Vagina (tissue), 2 donors: Measurements from ENCODE around the gene DPF3. TPM values are rescaled to one million over a fixed set of nuclear protein-coding genes. Genes with fewer than 3 reads are reported as not detected.

Source experiments
- DNase-seq, 2 donors: peaks; one replicate each; pipeline ENCODE4 v3.0.0-alpha.2; 2017; ENCODE audit errors: extremely low spot score in 2 of 2
- H3K27ac ChIP-seq: fragments of 200-600 bp; sonication (generic); one replicate; pipeline ENCODE4 v1.5.1; 2019
- H3K27me3 ChIP-seq: fragments of 200-600 bp; sonication (generic); one replicate; pipeline ENCODE4 v1.5.1; 2019
- H3K36me3 ChIP-seq, 2 donors: fragments of 200-600 bp; sonication (generic); one replicate each; pipeline ENCODE4 v1.5.1; 2017 to 2019
- H3K4me1 ChIP-seq: fragments of 200-600 bp; sonication (generic); one replicate; pipeline ENCODE4 v1.5.1; 2019
- H3K4me3 ChIP-seq, 2 donors: fragments of 200-600 bp; sonication (generic); 1 replicate in 1 of 2; 2 replicates in 1 of 2; pipeline ENCODE4 v1.5.1; 2016 to 2019
- H3K9me3 ChIP-seq: fragments of 200-600 bp; sonication (generic); one replicate; pipeline ENCODE4 v1.5.1; 2019
- POLR2A ChIP-seq, 2 donors: fragments of 450-650 bp; IDR thresholded peaks; one replicate each; pipeline ENCODE4 v1.6.1; 2017; ENCODE audit warnings: antibody characterized with exemption in 2 of 2, mild to moderate bottlenecking in 2 of 2, moderate library complexity in 2 of 2
- POLR2AphosphoS5 ChIP-seq, 2 donors: sonication (generic); formaldehyde crosslinking; IDR thresholded peaks; one replicate each; pipeline ENCODE4 v1.9.0; 2017; ENCODE audit warnings: antibody characterized with exemption in 2 of 2, mild to moderate bottlenecking in 2 of 2, low read depth in 1 of 2; ENCODE audit not compliant: insufficient read depth in 1 of 2
- intact Hi-C: fragments of 100-400 bp; cut with DNase I; formaldehyde crosslinking; loops from one replicate; pipeline ENCODE4 v1.15.1; 2023
- total RNA-seq: library from RNA; depleted of rRNA; stranded (reverse); fragments of >200 nt; gene quantifications from one replicate; pipeline ENCODE4 v1.2.3, GENCODE V29; 2016
- TF ChIP-seq, protein P1 (sequence below), 3 experiments: fragments of 450-650 bp in 2 of 3; fragments of 200-600 bp in 1 of 3; sonication (generic) in 1 of 3; IDR thresholded peaks; one replicate each; pipeline ENCODE4 v1.5.1; 2017 to 2019; ENCODE audit warnings: antibody characterized with exemption in 3 of 3, mild to moderate bottlenecking in 2 of 3, moderate library complexity in 2 of 3

DPF3 gene
- total RNA-seq, 1 donor from 2014 or later = not detected

DNA sequence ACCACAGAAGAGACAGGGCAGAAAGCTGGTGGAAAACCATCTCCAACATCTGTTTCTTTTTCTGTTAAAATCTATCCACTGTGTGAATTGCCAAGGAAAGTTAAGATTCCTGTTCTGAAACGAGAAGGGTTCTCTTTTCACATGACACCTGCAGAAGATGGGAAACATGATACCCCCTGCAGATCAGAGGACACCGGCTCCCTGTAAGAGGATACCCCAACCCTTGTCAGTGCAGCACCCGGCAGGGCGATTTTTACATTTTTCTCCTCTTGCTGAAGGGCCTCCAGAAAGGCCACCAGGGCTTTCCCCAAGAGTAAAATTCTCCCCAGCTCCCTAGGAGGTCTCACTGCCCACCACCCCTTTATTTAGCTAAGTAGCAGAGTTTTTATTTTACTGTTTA, 48.2 kb downstream of the DPF3 start:
- H3K27me3 ChIP-seq = no peaks in the 10 kb centered on the region
- intact Hi-C loops = no loop called here
- no peaks in the 10 kb centered on the region for H3K4me1 ChIP-seq
- H3K36me3 ChIP-seq = no peaks in the 10 kb centered on the region
- DNase-seq = no peak
- H3K9me3 ChIP-seq = no peaks in the 10 kb centered on the region
- H3K27ac ChIP-seq = no peak overlapping the region
- no peak overlapping the region for H3K4me3 ChIP-seq
- TF ChIP-seq POLR2AphosphoS5 (IDR thresholded peaks at IDR 0.05; ENCODE audit: insufficient read depth in 1 of 2, low read depth in 1 of 2) (no peak), POLR2A (IDR thresholded peaks at IDR 0.05) (no peak)
- TF ChIP-seq, protein P1, sequence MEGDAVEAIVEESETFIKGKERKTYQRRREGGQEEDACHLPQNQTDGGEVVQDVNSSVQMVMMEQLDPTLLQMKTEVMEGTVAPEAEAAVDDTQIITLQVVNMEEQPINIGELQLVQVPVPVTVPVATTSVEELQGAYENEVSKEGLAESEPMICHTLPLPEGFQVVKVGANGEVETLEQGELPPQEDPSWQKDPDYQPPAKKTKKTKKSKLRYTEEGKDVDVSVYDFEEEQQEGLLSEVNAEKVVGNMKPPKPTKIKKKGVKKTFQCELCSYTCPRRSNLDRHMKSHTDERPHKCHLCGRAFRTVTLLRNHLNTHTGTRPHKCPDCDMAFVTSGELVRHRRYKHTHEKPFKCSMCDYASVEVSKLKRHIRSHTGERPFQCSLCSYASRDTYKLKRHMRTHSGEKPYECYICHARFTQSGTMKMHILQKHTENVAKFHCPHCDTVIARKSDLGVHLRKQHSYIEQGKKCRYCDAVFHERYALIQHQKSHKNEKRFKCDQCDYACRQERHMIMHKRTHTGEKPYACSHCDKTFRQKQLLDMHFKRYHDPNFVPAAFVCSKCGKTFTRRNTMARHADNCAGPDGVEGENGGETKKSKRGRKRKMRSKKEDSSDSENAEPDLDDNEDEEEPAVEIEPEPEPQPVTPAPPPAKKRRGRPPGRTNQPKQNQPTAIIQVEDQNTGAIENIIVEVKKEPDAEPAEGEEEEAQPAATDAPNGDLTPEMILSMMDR (IDR thresholded peaks at IDR 0.05) = no peak

DNA sequence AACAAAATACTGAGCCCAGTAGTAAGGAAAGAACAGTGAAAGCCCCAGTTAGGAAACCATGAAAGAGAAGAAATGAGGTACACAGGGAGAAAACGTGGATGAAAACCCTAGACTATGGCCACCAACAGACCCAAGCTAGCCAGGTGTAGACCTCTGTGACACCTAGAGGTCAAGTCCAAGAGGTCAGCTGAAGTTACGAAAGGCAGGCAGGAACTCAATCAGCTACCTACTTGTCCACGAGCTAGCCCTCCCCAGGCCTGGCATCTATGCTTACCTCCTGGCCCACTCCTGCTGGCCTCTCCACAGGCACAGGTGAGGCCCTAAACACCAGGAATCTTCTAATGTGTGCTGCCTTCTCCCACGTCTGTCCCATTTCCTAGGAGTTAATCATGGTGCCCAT, 48.7 kb downstream of the DPF3 start:
- H3K4me1 ChIP-seq = no peaks in the 10 kb centered on the region
- no peaks in the 10 kb centered on the region for H3K27me3 ChIP-seq
- no peak for TF ChIP-seq POLR2AphosphoS5 (IDR thresholded peaks at IDR 0.05; ENCODE audit: insufficient read depth in 1 of 2, low read depth in 1 of 2)
- TF ChIP-seq POLR2A (IDR thresholded peaks at IDR 0.05) = no peak
- TF ChIP-seq, protein P1 (IDR thresholded peaks at IDR 0.05) = no peak
- H3K27ac ChIP-seq = no peak overlapping the region
- H3K9me3 ChIP-seq = no peaks in the 10 kb centered on the region
- DNase-seq = no peak
- no peaks in the 10 kb centered on the region for H3K36me3 ChIP-seq
- intact Hi-C loops = no loop called here
- no peak overlapping the region for H3K4me3 ChIP-seq

DNA sequence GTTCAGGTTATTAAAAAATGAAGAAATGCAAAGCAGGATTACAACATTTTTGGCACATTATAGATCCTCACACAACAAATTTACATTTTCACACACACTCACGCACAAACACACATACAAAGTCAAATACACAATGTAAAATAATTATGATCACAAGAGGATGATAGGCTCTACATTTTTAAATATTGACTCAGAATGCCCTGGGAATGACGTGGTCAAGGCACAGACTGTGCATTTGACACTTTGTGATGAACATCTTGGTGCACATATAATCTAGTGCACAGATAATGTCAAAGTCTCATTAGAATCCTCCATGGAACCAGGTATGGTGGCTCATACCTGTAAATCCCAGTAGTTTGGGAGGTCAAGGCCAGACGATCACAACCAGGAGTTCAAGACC, 49.4 kb downstream of the DPF3 start:
- intact Hi-C loops = no loop called here
- H3K9me3 ChIP-seq = no peaks in the 10 kb centered on the region
- no peaks in the 10 kb centered on the region for H3K36me3 ChIP-seq
- H3K4me1 ChIP-seq = no peaks in the 10 kb centered on the region
- DNase-seq = no peak
- H3K27ac ChIP-seq = no peak overlapping the region
- TF ChIP-seq POLR2AphosphoS5 (IDR thresholded peaks at IDR 0.05; ENCODE audit: insufficient read depth in 1 of 2, low read depth in 1 of 2) (no peak), POLR2A (IDR thresholded peaks at IDR 0.05) (no peak)
- TF ChIP-seq, protein P1 (IDR thresholded peaks at IDR 0.05) = no peak
- H3K4me3 ChIP-seq = no peak overlapping the region
- H3K27me3 ChIP-seq = no peaks in the 10 kb centered on the region

DNA sequence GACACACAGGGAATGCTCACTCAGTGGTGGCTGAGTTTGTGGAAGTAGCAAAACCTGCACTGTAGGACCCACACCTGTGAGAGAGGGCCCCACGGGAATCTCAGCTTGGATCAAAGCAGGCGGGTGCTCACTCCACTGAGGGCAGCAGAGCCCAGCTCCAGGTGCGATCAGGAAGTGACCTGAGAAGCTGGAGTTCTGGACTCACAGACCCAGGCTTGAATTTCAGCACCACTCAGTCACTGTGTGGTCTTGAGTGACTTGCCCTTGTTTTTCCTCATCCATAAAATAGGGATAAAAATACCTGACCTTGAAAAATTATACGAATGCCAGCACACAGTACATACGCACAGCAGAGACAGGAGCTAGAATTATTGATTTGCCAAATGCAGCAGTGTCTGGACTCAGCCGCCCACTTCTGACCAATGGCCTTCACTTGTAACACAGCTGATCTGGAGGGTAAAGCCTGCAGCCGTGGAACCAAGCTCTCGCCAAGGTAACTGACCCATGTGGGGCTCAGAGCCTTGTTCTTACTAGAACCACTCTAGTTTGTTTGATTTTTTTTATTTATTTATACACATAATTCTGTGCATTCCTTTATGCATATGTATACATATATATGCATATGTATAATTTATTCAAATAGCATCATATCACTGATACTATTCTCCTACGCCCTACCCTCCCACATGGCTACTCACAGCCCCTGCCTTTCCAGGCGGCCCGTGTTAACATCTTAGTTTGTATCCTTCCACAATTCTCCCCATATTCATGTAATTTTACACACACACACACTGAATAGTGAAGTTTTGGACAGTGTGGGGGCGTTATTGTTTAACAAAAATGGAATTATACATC, 53.9 kb downstream of the DPF3 start:
- Histone ChIP-seq H3K9me3 (no peaks in the 10 kb centered on the region), H3K4me1 (no peaks in the 10 kb centered on the region), H3K4me3 (no peak overlapping the region), H3K27me3 (no peaks in the 10 kb centered on the region), H3K27ac (no peak overlapping the region), H3K36me3 (no peaks in the 10 kb centered on the region)
- TF ChIP-seq, protein P1 (IDR thresholded peaks at IDR 0.05) = no peak
- TF ChIP-seq POLR2A (IDR thresholded peaks at IDR 0.05) (no peak), POLR2AphosphoS5 (IDR thresholded peaks at IDR 0.05; ENCODE audit: insufficient read depth in 1 of 2, low read depth in 1 of 2) (no peak)
- DNase-seq = no peak
- intact Hi-C loops = no loop called here

DNA sequence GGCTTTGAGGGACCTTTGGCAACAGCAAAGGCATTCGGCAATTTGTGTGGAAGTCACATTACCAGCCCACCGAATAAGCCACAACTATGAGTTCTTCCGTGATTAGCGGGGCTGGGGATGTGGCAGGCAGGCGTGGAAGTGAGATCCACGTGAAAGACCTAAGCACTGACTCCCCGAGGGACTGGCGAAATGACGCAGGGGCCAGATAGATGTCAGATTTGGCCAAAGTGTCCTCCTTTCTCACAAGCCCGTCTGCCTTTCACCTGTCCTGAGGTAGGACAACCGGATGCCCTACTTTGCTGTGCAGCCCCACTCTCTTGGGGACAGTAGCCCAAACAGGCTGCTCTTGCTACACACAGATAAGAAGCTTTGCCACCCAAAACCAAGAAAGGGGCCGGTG, 54.5 kb downstream of the DPF3 start:
- Histone ChIP-seq H3K4me1 (no peaks in the 10 kb centered on the region), H3K36me3 (no peaks in the 10 kb centered on the region), H3K4me3 (no peak overlapping the region), H3K27me3 (no peaks in the 10 kb centered on the region), H3K9me3 (no peaks in the 10 kb centered on the region), H3K27ac (no peak overlapping the region)
- DNase-seq = no peak
- no peak for TF ChIP-seq POLR2AphosphoS5 (IDR thresholded peaks at IDR 0.05; ENCODE audit: insufficient read depth in 1 of 2, low read depth in 1 of 2)
- TF ChIP-seq POLR2A (IDR thresholded peaks at IDR 0.05) = no peak
- TF ChIP-seq, protein P1 (IDR thresholded peaks at IDR 0.05) = no peak
- intact Hi-C loops = no loop called here
